Heart right ventricle (tissue), 16 donors: ENCODE data around the gene GID8. TPM values are rescaled to one million over a fixed set of nuclear protein-coding genes. Genes with fewer than 3 reads are reported as not detected.

ENCODE experiments used
- ATAC-seq, 8 donors: fragments of 200-7000 bp; cut with Tn5 transposase; one replicate each; pipeline ENCODE4 v1.9.1; 2020; ENCODE audit warnings: mild to moderate bottlenecking in 8 of 8, moderate library complexity in 8 of 8, moderate number of reproducible peaks in 1 of 8
- DNase-seq, 2 donors: peaks; one replicate each; pipeline ENCODE4 v3.0.0-alpha.2; 2020
- H3K27ac ChIP-seq, 10 donors: fragments of 200-600 bp; sonication (generic) in 2 of 10; one replicate each; pipeline versions ENCODE4 v1.5.0 to v1.8.0; 2020 to 2022; ENCODE audit warnings: mild to moderate bottlenecking in 3 of 10
- H3K27me3 ChIP-seq, 7 donors: fragments of 200-600 bp; one replicate each; pipeline ENCODE4 v1.8.0; 2021 to 2022; ENCODE audit warnings: mild to moderate bottlenecking in 2 of 7
- H3K36me3 ChIP-seq, 9 donors: fragments of 200-600 bp; sonication (generic) in 1 of 9; one replicate each; pipeline versions ENCODE4 v1.5.0 to v1.8.0; 2020 to 2022; ENCODE audit warnings: mild to moderate bottlenecking in 2 of 9
- H3K4me1 ChIP-seq, 9 donors: fragments of 200-600 bp; sonication (generic) in 1 of 9; one replicate each; pipeline versions ENCODE4 v1.5.0 to v1.8.0; 2020 to 2022; ENCODE audit warnings: mild to moderate bottlenecking in 4 of 9
- H3K4me3 ChIP-seq, 10 donors: fragments of 200-600 bp; sonication (generic) in 2 of 10; one replicate each; pipeline versions ENCODE4 v1.5.0 to v1.8.0; 2020 to 2022; ENCODE audit warnings: mild to moderate bottlenecking in 7 of 10, moderate library complexity in 2 of 10
- H3K9me3 ChIP-seq, 11 donors: fragments of 200-600 bp in 10 of 11; sonication (generic) in 2 of 11; one replicate each; pipeline versions ENCODE4 v1.5.0 to v1.8.0; 2013 to 2022; ENCODE audit warnings: mild to moderate bottlenecking in 2 of 11, control low read depth in 1 of 11, moderate library complexity in 1 of 11
- WGBS, 2 donors: extraction: QIAGEN DNeasy Blood & Tissue Kit; methylation state at CpG; one replicate each; pipeline ENCODE4 v1.1.7; 2013; ENCODE audit warnings: inconsistent platforms in 1 of 2; 5-methylcytosine and 5-hydroxymethylcytosine counted together
- intact Hi-C, 10 donors: fragments of 100-400 bp; cut with DNase I; formaldehyde crosslinking; loops; one replicate each; pipeline versions ENCODE4 v1.11.1 to v1.14.2; 2022
- polyA plus RNA-seq, 2 donors: library from polyadenylated mRNA; stranded (reverse); fragments of 200-250 nt; gene quantifications; one replicate each; pipeline ENCODE4 v1.2.3, GENCODE V29; 2013
- total RNA-seq, 10 donors: library from RNA; stranded (reverse); fragmentation: NEBNext Ultra II Directional in 3 of 10; extraction: Animal tissue kit (Norgen Biotek cat#: 25700) in 3 of 10; gene quantifications; one replicate each; pipeline versions ENCODE4 v1.2.1 to v1.2.4, GENCODE V29; 2021 to 2023
- TF ChIP-seq, protein P1 (sequence below), 9 donors: fragments of 200-600 bp; sonication (generic) in 2 of 9; IDR thresholded peaks; one replicate each; pipeline versions ENCODE4 v1.5.0 to v1.8.0; 2021 to 2022; ENCODE audit warnings: antibody characterized with exemption in 9 of 9, mild to moderate bottlenecking in 5 of 9, moderate library complexity in 1 of 9
- donor health status: Arrhythmogenic right ventricular cardiomyopathy.
- donor health status: ischemic (EF 13 %, LVEDD 7.1; RV severe dilation, severe dysfunction).
- donor health status: healthy with polysubstance abuse.
- donor health status: DM: no; HTN: yes; CAD: no.
- donor health status: DM: no; HTN: no; CAD: no.
- donor health status: ischemic (EF 25% LVEDD 6.9; RV normal size, moderate dysfunction).
- donor health status: ischemic (EF 25% LVEDD 5.7; RV mildly dilated, moderate dysfunction).
- donor health status: healthy.
- donor health status: DM: yes; HTN: yes; CAD: no.
- donor health status: Ischemic cardiomyopathy.
- donor health status: ischemic (EF 35%, LVEDD 5.7; RV mildly dilated, moderate dysfunction).
- donor health status: nonischemic (EF 11% LVEDD 7.7; RV severe dilation, severe dysfunction).
- donor health status: DM: yes; HTN: yes; CAD: no.
- donor health status: PGD.
- donor health status: ischemic (EF 29% LVEDD 5.4; RV normal size, mild dysfunction).
- donor health status: nonischemic (EF 23%, LVEDD 6.1; RV moderate dilation, normal function).

GID8 gene
- total and polyA plus RNA-seq, 12 donors = 7.0 to 19.9 (median 16.4) TPM

GRCh38 chr20:62923669-62924441 lies 14.1 kb upstream of the GID8 start:
- Histone ChIP-seq H3K36me3 (no peaks in the 10 kb centered on the region), H3K27me3 (no peaks in the 10 kb centered on the region), H3K27ac (peak overlapping the region in 8 of 10 donors; percentile 43 to 99 (median 98)), H3K4me3 (peak overlapping the region in 8 of 10 donors; percentile 83 to 99 (median 98)), H3K4me1 (peaks cover 33 to 89% (median 84%) of the 10 kb centered on the region in 9 donors), H3K9me3 (no peaks in the 10 kb centered on the region)
- intact Hi-C loops = no loop called here
- ATAC-seq (no peak), DNase-seq (no peak)
- TF ChIP-seq, protein P1, sequence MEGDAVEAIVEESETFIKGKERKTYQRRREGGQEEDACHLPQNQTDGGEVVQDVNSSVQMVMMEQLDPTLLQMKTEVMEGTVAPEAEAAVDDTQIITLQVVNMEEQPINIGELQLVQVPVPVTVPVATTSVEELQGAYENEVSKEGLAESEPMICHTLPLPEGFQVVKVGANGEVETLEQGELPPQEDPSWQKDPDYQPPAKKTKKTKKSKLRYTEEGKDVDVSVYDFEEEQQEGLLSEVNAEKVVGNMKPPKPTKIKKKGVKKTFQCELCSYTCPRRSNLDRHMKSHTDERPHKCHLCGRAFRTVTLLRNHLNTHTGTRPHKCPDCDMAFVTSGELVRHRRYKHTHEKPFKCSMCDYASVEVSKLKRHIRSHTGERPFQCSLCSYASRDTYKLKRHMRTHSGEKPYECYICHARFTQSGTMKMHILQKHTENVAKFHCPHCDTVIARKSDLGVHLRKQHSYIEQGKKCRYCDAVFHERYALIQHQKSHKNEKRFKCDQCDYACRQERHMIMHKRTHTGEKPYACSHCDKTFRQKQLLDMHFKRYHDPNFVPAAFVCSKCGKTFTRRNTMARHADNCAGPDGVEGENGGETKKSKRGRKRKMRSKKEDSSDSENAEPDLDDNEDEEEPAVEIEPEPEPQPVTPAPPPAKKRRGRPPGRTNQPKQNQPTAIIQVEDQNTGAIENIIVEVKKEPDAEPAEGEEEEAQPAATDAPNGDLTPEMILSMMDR (IDR thresholded peaks at IDR 0.05) = no peak
- WGBS, 2 donors = 47 to 53% methylated on average over 7 of the region's 7 CpGs

- Histone ChIP-seq H3K27ac (peak overlapping the region in 8 of 10 donors; percentile 94 to 99 (median 98)), H3K27me3 (no peaks in the 10 kb centered on the region), H3K4me3 (peak overlapping the region in 9 of 10 donors; percentile 83 to 99 (median 98)), H3K36me3 (no peaks in the 10 kb centered on the region), H3K9me3 (no peaks in the 10 kb centered on the region), H3K4me1 (peaks cover 27 to 89% (median 81%) of the 10 kb centered on the region in 9 donors)
- ATAC-seq (peak in 1 of 8 donors; percentile 12), DNase-seq (no peak)
- WGBS, 2 donors = 31 to 33% methylated on average over 12 of the region's 12 CpGs
- intact Hi-C loops = loop anchor here in 1 of 10 donors (5.0 kb wide), 1 partner anchor 47 kb away; no protein-coding TSS in a partner anchor
- TF ChIP-seq, protein P1 (IDR thresholded peaks at IDR 0.05) = no peak
These were observed 13.4 kb upstream of the GID8 start for GRCh38 chr20:62924442-62925075.

- intact Hi-C loops = loop anchor here in 1 of 10 donors (5.0 kb wide), 1 partner anchor 48 kb away; no protein-coding TSS in a partner anchor
- peak overlapping the region; percentile 67 to 99 (median 98) for H3K4me3 ChIP-seq
- H3K36me3 ChIP-seq = no peaks in the 10 kb centered on the region
- H3K27ac ChIP-seq = peak overlapping the region in 9 of 10 donors; percentile 89 to 99 (median 98)
- no peak for DNase-seq
- TF ChIP-seq, protein P1 (IDR thresholded peaks at IDR 0.05) = no peak
- peaks cover 28 to 89% (median 81%) of the 10 kb centered on the region in 9 donors for H3K4me1 ChIP-seq
- 1 to 3% methylated on average over 4 of the region's 4 CpGs for WGBS, 2 donors
- H3K9me3 ChIP-seq = no peaks in the 10 kb centered on the region
- no peaks in the 10 kb centered on the region for H3K27me3 ChIP-seq
- no peak for ATAC-seq
These were observed 12.9 kb upstream of the GID8 start for GRCh38 chr20:62925076-62925419.

DNA sequence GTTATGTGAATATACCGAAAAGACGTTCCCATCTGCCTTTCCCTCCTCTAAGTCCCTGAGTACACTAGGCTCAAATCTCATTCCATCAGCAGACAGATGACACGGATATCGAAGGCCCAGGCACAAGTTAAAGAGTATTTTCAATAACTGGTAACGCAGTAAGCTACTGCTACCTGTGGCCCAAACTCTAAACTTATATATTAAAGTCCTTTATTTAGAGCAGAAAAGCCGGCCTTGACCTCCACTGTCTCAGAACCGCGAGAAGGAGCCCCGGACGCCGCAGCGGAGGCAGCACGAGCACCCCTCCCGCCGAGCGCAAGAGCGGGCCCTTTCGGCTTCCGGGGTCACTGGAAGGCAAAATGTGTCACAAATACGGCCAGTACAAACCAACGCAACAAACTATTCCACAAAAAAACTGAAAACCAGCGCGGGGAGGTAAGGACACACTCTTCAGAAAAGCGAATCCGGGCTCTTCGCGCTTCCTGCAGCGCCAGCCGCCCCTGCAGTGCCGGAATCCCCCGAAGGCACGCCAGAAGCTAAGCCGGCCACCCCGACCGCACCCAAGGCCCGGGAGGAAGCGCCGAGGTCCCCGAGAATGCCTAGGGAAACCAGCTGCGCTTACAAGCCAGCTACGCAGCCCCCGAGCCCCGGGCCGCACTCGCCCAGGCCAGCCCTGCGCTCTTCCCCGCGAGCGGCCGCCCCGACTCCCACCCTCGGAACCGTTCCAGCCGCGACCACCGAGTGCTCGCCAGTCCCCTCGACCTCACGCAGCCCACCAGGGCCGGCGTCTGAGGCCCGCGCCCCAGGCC lies 12.3 kb upstream of the GID8 start:
- Histone ChIP-seq H3K4me3 (peak overlapping the region; percentile 67 to 99 (median 98)), H3K9me3 (no peaks in the 10 kb centered on the region), H3K4me1 (peaks cover 25 to 87% (median 77%) of the 10 kb centered on the region in 9 donors), H3K27ac (peak overlapping the region; percentile 89 to 99 (median 98)), H3K36me3 (no peaks in the 10 kb centered on the region), H3K27me3 (no peaks in the 10 kb centered on the region)
- DNase-seq (peak in 1 of 2 donors; percentile 43), ATAC-seq (peak in 4 of 8 donors; percentile 1 to 15 (median 5))
- WGBS, 2 donors = 0% methylated on average over 59 to 63 of the region's 63 CpGs
- TF ChIP-seq, protein P1 (IDR thresholded peaks at IDR 0.05) = no peak
- intact Hi-C loops = loop anchor here in 1 of 10 donors (1.0 to 5.0 kb wide), 2 partner anchors 12 to 48 kb away; no protein-coding TSS in a partner anchor
